ENCODE results near the gene TSSK6.

GRCh38 chr19:19544257-19544953 lies 29.1 kb upstream of the TSSK6 start:
- TF ChIP-seq POLR2AphosphoS5 (IDR thresholded peaks at IDR 0.05; ENCODE audit: low read depth) (no peak), EZH2 (IDR thresholded peaks at IDR 0.05; ENCODE audit: low read depth, unreplicated experiment) (no peak), CTCF (conservative IDR thresholded peaks at IDR 0.05; ENCODE audit: low read depth in 2 of 2) (no peak), JUNB (IDR thresholded peaks at IDR 0.05; ENCODE audit: unreplicated experiment) (no peak), EZH2phosphoT487 (IDR thresholded peaks at IDR 0.05; ENCODE audit: unreplicated experiment) (no peak), ETS1 (IDR thresholded peaks at IDR 0.05) (no peak)

Data from GM23338 (cell line).